KMS-11 (cell line): Measurements from ENCODE around the gene JAK1.
A peak's percentile ranks its signal among the peaks of the same experiment; 100 is the strongest.
"Not testable (repeated sequence)": the region's sequence is repeated elsewhere in the genome, so short reads cannot be mapped to it uniquely, and the experiment has no call there.

ENCODE experiments used
- H2AFZ ChIP-seq: fragments of 200-600 bp; sonication (generic); 2 replicates; pipeline ENCODE4 v1.6.1; 2016; ENCODE audit warnings: antibody characterized with exemption, mixed run types, low read depth
- H3K27ac ChIP-seq: fragments of 200-600 bp; sonication (generic); 2 replicates; pipeline ENCODE4 v1.6.1; 2016; ENCODE audit warnings: mild to moderate bottlenecking, mixed run types
- H3K27me3 ChIP-seq: fragments of 200-600 bp; sonication (generic); 2 replicates; pipeline ENCODE4 v1.6.1; 2017; ENCODE audit warnings: mild to moderate bottlenecking, low read depth, mixed run types, moderate library complexity; ENCODE audit not compliant: insufficient read depth
- H3K36me3 ChIP-seq: fragments of 200-600 bp; sonication (generic); 2 replicates; pipeline ENCODE4 v1.6.1; 2017; ENCODE audit warnings: mild to moderate bottlenecking, mixed run types; ENCODE audit not compliant: insufficient read depth
- H3K4me1 ChIP-seq: fragments of 200-600 bp; sonication (generic); 2 replicates; pipeline ENCODE4 v1.6.1; 2016; ENCODE audit warnings: mild to moderate bottlenecking, low read depth, mixed run types; ENCODE audit not compliant: poor library complexity, severe bottlenecking
- H3K4me2 ChIP-seq: fragments of 200-600 bp; sonication (generic); 2 replicates; pipeline ENCODE4 v1.7.0; 2016; ENCODE audit warnings: mild to moderate bottlenecking, mixed run types
- H3K4me3 ChIP-seq: fragments of 200-600 bp; sonication (generic); IDR thresholded peaks from 2 replicates; pipeline ENCODE4 v1.6.1; 2017; ENCODE audit warnings: low read depth, low read length, mixed read lengths; ENCODE audit not compliant: insufficient read depth
- H3K79me2 ChIP-seq: fragments of 200-600 bp; sonication (generic); 2 replicates; pipeline ENCODE4 v1.6.1; 2016; ENCODE audit warnings: low read depth, mixed run types; ENCODE audit not compliant: insufficient read depth
- H3K9ac ChIP-seq: fragments of 200-600 bp; sonication (generic); 2 replicates; pipeline ENCODE4 v1.6.1; 2016; ENCODE audit warnings: mild to moderate bottlenecking, mixed run types
- H4K20me1 ChIP-seq: fragments of 200-600 bp; sonication (generic); 2 replicates; pipeline ENCODE4 v1.6.1; 2016; ENCODE audit warnings: mild to moderate bottlenecking, mixed run types; ENCODE audit not compliant: insufficient read depth
- CTCF ChIP-seq: fragments of 200-600 bp; sonication (generic); conservative IDR thresholded peaks from 2 replicates; pipeline ENCODE4 v1.6.1; 2017; ENCODE audit warnings: low read depth, mild to moderate bottlenecking, antibody characterized with exemption, low read length, moderate library complexity, mixed read lengths

The JAK1 gene

GRCh38 chr1:65002156-65002507, 35.8 kb upstream of the JAK1 start:
- Histone ChIP-seq H3K4me2 (peak overlapping the region; percentile 47), H3K79me2 (no peaks in the 10 kb centered on the region), H3K36me3 (no peaks in the 10 kb centered on the region), H4K20me1 (no peaks in the 10 kb centered on the region), H3K4me3 (no peak overlapping the region), H3K4me1 (peaks cover 10% of the 10 kb centered on the region), H3K27ac (no peak overlapping the region), H3K27me3 (peaks cover 4% of the 10 kb centered on the region; the same call in 1 of the 2 replicates), H2AFZ (peak overlapping the region; percentile 70; the same call in 1 of the 2 replicates), H3K9ac (no peak overlapping the region; the same call in 1 of the 2 replicates)
- no peak for TF ChIP-seq CTCF

- no peak overlapping the region for H3K9ac ChIP-seq
- no peaks in the 10 kb centered on the region for H3K36me3 ChIP-seq
- no peaks in the 10 kb centered on the region for H4K20me1 ChIP-seq
- peaks cover 10% of the 10 kb centered on the region for H3K4me1 ChIP-seq
- H3K4me2 ChIP-seq, result no peak overlapping the region
- no peak overlapping the region for H3K4me3 ChIP-seq
- TF ChIP-seq CTCF, result no peak
- H3K27me3 ChIP-seq, result peaks cover 4% of the 10 kb centered on the region; the same call in 1 of the 2 replicates
- H2AFZ ChIP-seq, result no peak overlapping the region
- H3K27ac ChIP-seq, result no peak overlapping the region
- no peaks in the 10 kb centered on the region for H3K79me2 ChIP-seq
Measured at GRCh38 chr1:65001231-65001792, 35.0 kb upstream of the JAK1 start.

GRCh38 chr1:64998425-64998948, 32.1 kb upstream of the JAK1 start:
- H3K27ac ChIP-seq, H3K27me3 ChIP-seq, H3K79me2 ChIP-seq: not testable (repeated sequence)

GRCh38 chr1:64996541-64997257, 30.4 kb upstream of the JAK1 start:
- Histone ChIP-seq H3K27me3 (no peaks in the 10 kb centered on the region), H3K4me1 (no peaks in the 10 kb centered on the region), H3K79me2 (no peaks in the 10 kb centered on the region), H4K20me1 (no peaks in the 10 kb centered on the region), H3K4me2 (no peak overlapping the region), H3K27ac (no peak overlapping the region), H3K9ac (no peak overlapping the region), H3K36me3 (no peaks in the 10 kb centered on the region), H3K4me3 (no peak overlapping the region), H2AFZ (no peak overlapping the region)
- TF ChIP-seq CTCF, result no peak

More at GRCh38 chr1:64998425-64998948, 32.1 kb upstream of the JAK1 start:
- not testable (repeated sequence) for H3K4me2 ChIP-seq, H3K4me3 ChIP-seq, H3K9ac ChIP-seq, H3K36me3 ChIP-seq, H4K20me1 ChIP-seq, H2AFZ ChIP-seq
- peaks cover 10% of the 10 kb centered on the region for H3K4me1 ChIP-seq

GRCh38 chr1:64995316-64995715, 29.0 kb upstream of the JAK1 start:
- H3K27me3 ChIP-seq, result no peaks in the 10 kb centered on the region
- no peaks in the 10 kb centered on the region for H4K20me1 ChIP-seq
- H3K4me3 ChIP-seq, result no peak overlapping the region
- H3K36me3 ChIP-seq, result no peaks in the 10 kb centered on the region
- no peaks in the 10 kb centered on the region for H3K4me1 ChIP-seq
- H3K79me2 ChIP-seq, result no peaks in the 10 kb centered on the region
- H3K9ac ChIP-seq, result no peak overlapping the region
- H3K4me2 ChIP-seq, result no peak overlapping the region
- H2AFZ ChIP-seq, result no peak overlapping the region
- no peak overlapping the region for H3K27ac ChIP-seq
- TF ChIP-seq CTCF, result no peak
